ENCODE measurements around the gene MAPKAPK3.

The MAPKAPK3 gene

GRCh38 chr3:50602595-50603191 lies 14.3 kb upstream of the MAPKAPK3 start:
- Histone ChIP-seq H3K27ac (ENCODE audit: low read depth, low read length) (no peak overlapping the region), H3K9ac (ENCODE audit: low read depth, low read length) (no peak overlapping the region), H3K27me3 (ENCODE audit: control insufficient read depth, insufficient read depth, low read length) (no peaks in the 10 kb centered on the region), H3K4me1 (ENCODE audit: control insufficient read depth, insufficient read depth, low read length) (no peaks in the 10 kb centered on the region), H3K9me3 (ENCODE audit: control insufficient read depth, insufficient read depth, low read length) (no peaks in the 10 kb centered on the region), H3K4me3 (ENCODE audit: low read depth, low read length) (no peak overlapping the region), H3K36me3 (ENCODE audit: control insufficient read depth, insufficient read depth, low read length) (no peaks in the 10 kb centered on the region)

- H3K9ac ChIP-seq (ENCODE audit: low read depth, low read length) = no peak overlapping the region
- H3K27ac ChIP-seq (ENCODE audit: low read depth, low read length) = no peak overlapping the region
- no peaks in the 10 kb centered on the region for H3K4me1 ChIP-seq (ENCODE audit: control insufficient read depth, insufficient read depth, low read length)
- H3K27me3 ChIP-seq (ENCODE audit: control insufficient read depth, insufficient read depth, low read length) = no peaks in the 10 kb centered on the region
- no peaks in the 10 kb centered on the region for H3K36me3 ChIP-seq (ENCODE audit: control insufficient read depth, insufficient read depth, low read length)
- H3K9me3 ChIP-seq (ENCODE audit: control insufficient read depth, insufficient read depth, low read length) = no peaks in the 10 kb centered on the region
- no peak overlapping the region for H3K4me3 ChIP-seq (ENCODE audit: low read depth, low read length)
Measured at GRCh38 chr3:50603261-50604109, 13.5 kb upstream of the MAPKAPK3 start.

GRCh38 chr3:50604110-50604621 lies 12.8 kb upstream of the MAPKAPK3 start:
- H3K4me3 ChIP-seq (ENCODE audit: low read depth, low read length) = no peak overlapping the region
- H3K27me3 ChIP-seq (ENCODE audit: control insufficient read depth, insufficient read depth, low read length) = no peaks in the 10 kb centered on the region
- H3K9me3 ChIP-seq (ENCODE audit: control insufficient read depth, insufficient read depth, low read length) = no peaks in the 10 kb centered on the region
- H3K4me1 ChIP-seq (ENCODE audit: control insufficient read depth, insufficient read depth, low read length) = no peaks in the 10 kb centered on the region
- H3K36me3 ChIP-seq (ENCODE audit: control insufficient read depth, insufficient read depth, low read length) = no peaks in the 10 kb centered on the region
- no peak overlapping the region for H3K27ac ChIP-seq (ENCODE audit: low read depth, low read length)
- no peak overlapping the region for H3K9ac ChIP-seq (ENCODE audit: low read depth, low read length)

GRCh38 chr3:50604628-50605588 lies 12.0 kb upstream of the MAPKAPK3 start:
- no peaks in the 10 kb centered on the region for H3K36me3 ChIP-seq (ENCODE audit: control insufficient read depth, insufficient read depth, low read length)
- H3K27ac ChIP-seq (ENCODE audit: low read depth, low read length) = no peak overlapping the region
- H3K4me3 ChIP-seq (ENCODE audit: low read depth, low read length) = no peak overlapping the region
- H3K9me3 ChIP-seq (ENCODE audit: control insufficient read depth, insufficient read depth, low read length) = no peaks in the 10 kb centered on the region
- no peaks in the 10 kb centered on the region for H3K4me1 ChIP-seq (ENCODE audit: control insufficient read depth, insufficient read depth, low read length)
- H3K9ac ChIP-seq (ENCODE audit: low read depth, low read length) = no peak overlapping the region
- no peaks in the 10 kb centered on the region for H3K27me3 ChIP-seq (ENCODE audit: control insufficient read depth, insufficient read depth, low read length)

GRCh38 chr3:50605901-50606326 lies 11.0 kb upstream of the MAPKAPK3 start:
- no peak overlapping the region for H3K9ac ChIP-seq (ENCODE audit: low read depth, low read length)
- no peaks in the 10 kb centered on the region for H3K36me3 ChIP-seq (ENCODE audit: control insufficient read depth, insufficient read depth, low read length)

GRCh38 chr3:50606596-50606995 lies 10.4 kb upstream of the MAPKAPK3 start:
- Histone ChIP-seq H3K36me3 (ENCODE audit: control insufficient read depth, insufficient read depth, low read length) (no peaks in the 10 kb centered on the region), H3K4me3 (ENCODE audit: low read depth, low read length) (no peak overlapping the region), H3K27me3 (ENCODE audit: control insufficient read depth, insufficient read depth, low read length) (peaks cover 15% of the 10 kb centered on the region), H3K9me3 (ENCODE audit: control insufficient read depth, insufficient read depth, low read length) (no peaks in the 10 kb centered on the region), H3K4me1 (ENCODE audit: control insufficient read depth, insufficient read depth, low read length) (peaks cover 4% of the 10 kb centered on the region; the same call in 1 of the 2 replicates), H3K9ac (ENCODE audit: low read depth, low read length) (no peak overlapping the region), H3K27ac (ENCODE audit: low read depth, low read length) (no peak overlapping the region)

More at GRCh38 chr3:50605901-50606326, 11.0 kb upstream of the MAPKAPK3 start:
- Histone ChIP-seq H3K27me3 (ENCODE audit: control insufficient read depth, insufficient read depth, low read length) (peaks cover 10% of the 10 kb centered on the region), H3K4me1 (ENCODE audit: control insufficient read depth, insufficient read depth, low read length) (peaks cover under 1% of the 10 kb centered on the region; the same call in 1 of the 2 replicates), H3K4me3 (ENCODE audit: low read depth, low read length) (no peak overlapping the region), H3K9me3 (ENCODE audit: control insufficient read depth, insufficient read depth, low read length) (no peaks in the 10 kb centered on the region), H3K27ac (ENCODE audit: low read depth, low read length) (no peak overlapping the region)

- no peak overlapping the region for H3K27ac ChIP-seq (ENCODE audit: low read depth, low read length)
- H3K36me3 ChIP-seq (ENCODE audit: control insufficient read depth, insufficient read depth, low read length) = no peaks in the 10 kb centered on the region
- peaks cover 20% of the 10 kb centered on the region for H3K27me3 ChIP-seq (ENCODE audit: control insufficient read depth, insufficient read depth, low read length)
- no peak overlapping the region for H3K9ac ChIP-seq (ENCODE audit: low read depth, low read length)
- no peak overlapping the region for H3K4me3 ChIP-seq (ENCODE audit: low read depth, low read length)
- no peaks in the 10 kb centered on the region for H3K9me3 ChIP-seq (ENCODE audit: control insufficient read depth, insufficient read depth, low read length)
- peaks cover 4% of the 10 kb centered on the region; the same call in 1 of the 2 replicates for H3K4me1 ChIP-seq (ENCODE audit: control insufficient read depth, insufficient read depth, low read length)
Measured at GRCh38 chr3:50607271-50608091, 9.5 kb upstream of the MAPKAPK3 start.

- Histone ChIP-seq H3K36me3 (ENCODE audit: control insufficient read depth, insufficient read depth, low read length) (no peaks in the 10 kb centered on the region), H3K4me3 (ENCODE audit: low read depth, low read length) (no peak overlapping the region), H3K9ac (ENCODE audit: low read depth, low read length) (no peak overlapping the region), H3K9me3 (ENCODE audit: control insufficient read depth, insufficient read depth, low read length) (no peaks in the 10 kb centered on the region), H3K27ac (ENCODE audit: low read depth, low read length) (no peak overlapping the region), H3K27me3 (ENCODE audit: control insufficient read depth, insufficient read depth, low read length) (peaks cover 28% of the 10 kb centered on the region), H3K4me1 (ENCODE audit: control insufficient read depth, insufficient read depth, low read length) (peaks cover 4% of the 10 kb centered on the region; the same call in 1 of the 2 replicates)
Measured at GRCh38 chr3:50608278-50608677, 8.7 kb upstream of the MAPKAPK3 start.

GRCh38 chr3:50609071-50609762 lies 7.7 kb upstream of the MAPKAPK3 start:
- Histone ChIP-seq H3K9ac (ENCODE audit: low read depth, low read length) (no peak overlapping the region), H3K4me1 (ENCODE audit: control insufficient read depth, insufficient read depth, low read length) (peaks cover 4% of the 10 kb centered on the region; the same call in 1 of the 2 replicates), H3K4me3 (ENCODE audit: low read depth, low read length) (no peak overlapping the region), H3K36me3 (ENCODE audit: control insufficient read depth, insufficient read depth, low read length) (no peaks in the 10 kb centered on the region), H3K27ac (ENCODE audit: low read depth, low read length) (no peak overlapping the region), H3K9me3 (ENCODE audit: control insufficient read depth, insufficient read depth, low read length) (no peaks in the 10 kb centered on the region), H3K27me3 (ENCODE audit: control insufficient read depth, insufficient read depth, low read length) (peaks cover 36% of the 10 kb centered on the region)

Data from HUES48 (cell line).